Astrocyte (in vitro differentiated cells and primary cell): Measurements from ENCODE around the gene AGRN. TPM values are rescaled to one million over a fixed set of nuclear protein-coding genes. Genes with fewer than 3 reads are reported as not detected.

Experiments
- DNase-seq: peaks from one replicate; pipeline ENCODE4 v3.0.0-alpha.2; 2010; ENCODE audit warnings: low read depth
- FAIRE-seq: peaks from 2 replicates; lab custom pipeline; 2011; peaks lifted over from hg19 to GRCh38; lab: Jason Lieb, UNC
- H2AFZ ChIP-seq: 2 replicates; pipeline ENCODE4 v1.6.0; 2012; ENCODE audit warnings: low read depth, low read length, inconsistent platforms
- H3K27ac ChIP-seq: 2 replicates; pipeline ENCODE4 v1.5.1; 2011; ENCODE audit warnings: low read depth, low read length, inconsistent platforms
- H3K27me3 ChIP-seq: 2 replicates; pipeline ENCODE4 v1.6.0; 2011; ENCODE audit warnings: low read length, inconsistent platforms; ENCODE audit not compliant: insufficient read depth
- H3K36me3 ChIP-seq: 2 replicates; pipeline ENCODE4 v1.5.1; 2011; ENCODE audit warnings: low read length, inconsistent platforms; ENCODE audit not compliant: insufficient read depth
- H3K4me1 ChIP-seq: 2 replicates; pipeline ENCODE4 v1.5.1; 2011; ENCODE audit warnings: low read length, inconsistent platforms; ENCODE audit not compliant: insufficient read depth
- H3K4me2 ChIP-seq: 2 replicates; pipeline ENCODE4 v1.6.0; 2012; ENCODE audit warnings: low read length, inconsistent platforms
- H3K4me3 ChIP-seq: 2 replicates; pipeline ENCODE4 v1.5.1; 2011; ENCODE audit warnings: low read depth, mild to moderate bottlenecking, low read length, inconsistent platforms; ENCODE audit not compliant: insufficient read depth
- H3K79me2 ChIP-seq: 2 replicates; pipeline ENCODE4 v1.6.0; 2012; ENCODE audit warnings: mild to moderate bottlenecking, low read length, inconsistent platforms; ENCODE audit not compliant: insufficient read depth
- H3K9ac ChIP-seq: 2 replicates; pipeline ENCODE4 v1.6.0; 2012; ENCODE audit warnings: mild to moderate bottlenecking, low read length, inconsistent platforms
- H3K9me3 ChIP-seq: 2 replicates; pipeline ENCODE4 v1.5.1; 2012; ENCODE audit warnings: low read depth, mild to moderate bottlenecking, low read length, inconsistent platforms; ENCODE audit not compliant: insufficient read depth
- H4K20me1 ChIP-seq: 2 replicates; pipeline ENCODE4 v1.6.0; 2012; ENCODE audit warnings: low read length, inconsistent platforms; ENCODE audit not compliant: insufficient read depth
- H3K27ac Mint-ChIP-seq: one replicate; pipeline ENCODE4 v1.8.0; 2021; ENCODE audit warnings: mild to moderate bottlenecking, mixed read lengths; ENCODE audit not compliant: unreplicated experiment
- H3K27me3 Mint-ChIP-seq: one replicate; pipeline ENCODE4 v1.8.0; 2021; ENCODE audit warnings: low read depth, mixed read lengths; ENCODE audit not compliant: unreplicated experiment
- H3K36me3 Mint-ChIP-seq: one replicate; pipeline ENCODE4 v1.8.0; 2021; ENCODE audit warnings: low read depth, mixed read lengths; ENCODE audit not compliant: unreplicated experiment
- H3K4me1 Mint-ChIP-seq: one replicate; pipeline ENCODE4 v1.8.0; 2021; ENCODE audit warnings: low read depth, mixed read lengths; ENCODE audit not compliant: unreplicated experiment
- H3K4me3 Mint-ChIP-seq: one replicate; pipeline ENCODE4 v1.8.0; 2021; ENCODE audit warnings: mild to moderate bottlenecking, moderate library complexity, mixed read lengths; ENCODE audit not compliant: unreplicated experiment
- H3K9me3 Mint-ChIP-seq: one replicate; pipeline ENCODE4 v1.8.0; 2021; ENCODE audit warnings: mild to moderate bottlenecking, mixed read lengths; ENCODE audit not compliant: unreplicated experiment
- EZH2 ChIP-seq: IDR thresholded peaks from 2 replicates; pipeline ENCODE4 v1.6.1; 2012; ENCODE audit warnings: mild to moderate bottlenecking, low read length, inconsistent platforms; ENCODE audit not compliant: insufficient read depth
- total RNA-seq: library from RNA; stranded (reverse); gene quantifications from 2 replicates; pipeline ENCODE4 v1.2.1, GENCODE V29; 2021
- TF ChIP-seq, protein P1 (sequence below): IDR thresholded peaks from 2 replicates; pipeline ENCODE4 v1.5.1; 2011; ENCODE audit warnings: low read depth, mild to moderate bottlenecking, inconsistent platforms, low read length, moderate library complexity; ENCODE audit not compliant: insufficient read depth

Gene AGRN
- total RNA-seq, 1 donor from 2014 or later = 589 TPM

- Mint-ChIP-seq H3K27me3 (no peaks in the 10 kb centered on the region), H3K4me1 (peaks cover 25% of the 10 kb centered on the region), H3K4me3 (peak overlapping the region; percentile 82), H3K36me3 (peaks cover 3% of the 10 kb centered on the region), H3K9me3 (no peaks in the 10 kb centered on the region), H3K27ac (no peak overlapping the region)
- no peaks in the 10 kb centered on the region for H3K27me3 ChIP-seq
- peaks cover 40% of the 10 kb centered on the region for H3K4me1 ChIP-seq
- no peaks in the 10 kb centered on the region for H3K9me3 ChIP-seq
- no peak for TF ChIP-seq EZH2
- TF ChIP-seq, protein P1, sequence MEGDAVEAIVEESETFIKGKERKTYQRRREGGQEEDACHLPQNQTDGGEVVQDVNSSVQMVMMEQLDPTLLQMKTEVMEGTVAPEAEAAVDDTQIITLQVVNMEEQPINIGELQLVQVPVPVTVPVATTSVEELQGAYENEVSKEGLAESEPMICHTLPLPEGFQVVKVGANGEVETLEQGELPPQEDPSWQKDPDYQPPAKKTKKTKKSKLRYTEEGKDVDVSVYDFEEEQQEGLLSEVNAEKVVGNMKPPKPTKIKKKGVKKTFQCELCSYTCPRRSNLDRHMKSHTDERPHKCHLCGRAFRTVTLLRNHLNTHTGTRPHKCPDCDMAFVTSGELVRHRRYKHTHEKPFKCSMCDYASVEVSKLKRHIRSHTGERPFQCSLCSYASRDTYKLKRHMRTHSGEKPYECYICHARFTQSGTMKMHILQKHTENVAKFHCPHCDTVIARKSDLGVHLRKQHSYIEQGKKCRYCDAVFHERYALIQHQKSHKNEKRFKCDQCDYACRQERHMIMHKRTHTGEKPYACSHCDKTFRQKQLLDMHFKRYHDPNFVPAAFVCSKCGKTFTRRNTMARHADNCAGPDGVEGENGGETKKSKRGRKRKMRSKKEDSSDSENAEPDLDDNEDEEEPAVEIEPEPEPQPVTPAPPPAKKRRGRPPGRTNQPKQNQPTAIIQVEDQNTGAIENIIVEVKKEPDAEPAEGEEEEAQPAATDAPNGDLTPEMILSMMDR = no peak
- peaks cover 40% of the 10 kb centered on the region for H4K20me1 ChIP-seq
- H3K4me3 ChIP-seq = peak overlapping the region; percentile 62
- peak overlapping the region; percentile 85 for H3K9ac ChIP-seq
- H3K27ac ChIP-seq = peak overlapping the region; percentile 86
- peaks cover 53% of the 10 kb centered on the region for H3K79me2 ChIP-seq
- peak overlapping the region; percentile 95 for H3K4me2 ChIP-seq
- no peaks in the 10 kb centered on the region for H3K36me3 ChIP-seq
- FAIRE-seq (no peak), DNase-seq (peak; percentile 73)
- H2AFZ ChIP-seq = no peak overlapping the region
Measured at GRCh38 chr1:1021010-1021919, 1.3 kb downstream of the AGRN start.

DNA sequence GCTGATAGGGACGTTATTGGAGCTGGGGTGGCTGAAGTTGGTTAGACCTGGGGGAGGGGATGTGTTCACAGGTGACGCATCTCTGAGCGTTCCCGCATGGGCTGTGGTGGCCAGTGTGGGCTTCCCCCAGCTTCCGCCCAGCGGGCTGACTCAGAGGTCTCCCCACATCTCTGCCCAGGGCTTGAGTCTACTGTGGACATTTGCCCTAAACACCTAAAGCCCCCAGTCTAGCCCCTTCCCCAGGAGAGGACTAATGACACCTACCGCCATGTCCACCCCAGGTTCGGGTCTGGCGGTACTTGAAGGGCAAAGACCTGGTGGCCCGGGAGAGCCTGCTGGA, 2.0 kb downstream of the AGRN start:
- no peaks in the 10 kb centered on the region for H3K9me3 Mint-ChIP-seq

More for the DNA sequence above, 2.0 kb downstream of the AGRN start:
- Mint-ChIP-seq H3K36me3 (peaks cover 3% of the 10 kb centered on the region), H3K4me1 (peaks cover 25% of the 10 kb centered on the region), H3K4me3 (peak overlapping the region; percentile 82), H3K27me3 (no peaks in the 10 kb centered on the region), H3K27ac (peak overlapping the region; percentile 81)
- FAIRE-seq (no peak), DNase-seq (peak; percentile 77)
- peak overlapping the region; percentile 85 for H3K9ac ChIP-seq
- H3K4me2 ChIP-seq = peak overlapping the region; percentile 95
- H3K9me3 ChIP-seq = no peaks in the 10 kb centered on the region
- no peak overlapping the region for H2AFZ ChIP-seq
- TF ChIP-seq EZH2 = no peak
- TF ChIP-seq, protein P1 = no peak
- peak overlapping the region; percentile 62 for H3K4me3 ChIP-seq
- peaks cover 40% of the 10 kb centered on the region for H3K4me1 ChIP-seq
- peaks cover 59% of the 10 kb centered on the region for H3K79me2 ChIP-seq
- peaks cover 46% of the 10 kb centered on the region for H4K20me1 ChIP-seq
- peak overlapping the region; percentile 86 for H3K27ac ChIP-seq
- H3K36me3 ChIP-seq = no peaks in the 10 kb centered on the region
- H3K27me3 ChIP-seq = no peaks in the 10 kb centered on the region
